AG09319 (cell line): ENCODE results near the gene PTPRT.

Experiments used
- DNase-seq: peaks from one replicate; pipeline ENCODE4 v3.0.0-alpha.2; 2010; ENCODE audit warnings: low read depth; ENCODE audit errors: extremely low read depth
- CTCF ChIP-seq: IDR thresholded peaks from 2 replicates; pipeline ENCODE4 v1.5.1; 2011; ENCODE audit warnings: low read depth, mild to moderate bottlenecking, inconsistent platforms, low read length, moderate library complexity

The PTPRT gene

GRCh38 chr20:43155366-43156100, 34.2 kb downstream of the PTPRT start:
- no peak for TF ChIP-seq CTCF

GRCh38 chr20:43151901-43152300, 37.8 kb downstream of the PTPRT start:
- no peak for TF ChIP-seq CTCF
- DNase-seq: no peak

More at GRCh38 chr20:43155366-43156100, 34.2 kb downstream of the PTPRT start:
- no peak for DNase-seq

GRCh38 chr20:43151256-43151655, 38.5 kb downstream of the PTPRT start:
- no peak for TF ChIP-seq CTCF
- no peak for DNase-seq

- no peak for TF ChIP-seq CTCF
- no peak for DNase-seq
These were observed 49.0 kb downstream of the PTPRT start for GRCh38 chr20:43140726-43141125.

- TF ChIP-seq CTCF: no peak
These were observed 51.5 kb downstream of the PTPRT start for GRCh38 chr20:43138061-43138770.

GRCh38 chr20:43137160-43137559, 52.5 kb downstream of the PTPRT start:
- DNase-seq: no peak
- TF ChIP-seq CTCF: no peak

More at GRCh38 chr20:43138061-43138770, 51.5 kb downstream of the PTPRT start:
- no peak for DNase-seq

GRCh38 chr20:43124241-43124640, 65.5 kb downstream of the PTPRT start:
- DNase-seq: no peak
- TF ChIP-seq CTCF: no peak
